ENCODE data around the gene MST1R.

MST1R gene

GRCh38 chr3:49930922-49931321, 27.2 kb upstream of the MST1R start:
- no peak overlapping the region for H3K4me3 ChIP-seq (replicated peaks; ENCODE audit: low read depth, low read length)
- TF ChIP-seq CTCF (IDR thresholded peaks at IDR 0.05; ENCODE audit: low read length, missing control alignments) = no peak
- DNase-seq (ENCODE audit: low read depth) = no peak

DNA sequence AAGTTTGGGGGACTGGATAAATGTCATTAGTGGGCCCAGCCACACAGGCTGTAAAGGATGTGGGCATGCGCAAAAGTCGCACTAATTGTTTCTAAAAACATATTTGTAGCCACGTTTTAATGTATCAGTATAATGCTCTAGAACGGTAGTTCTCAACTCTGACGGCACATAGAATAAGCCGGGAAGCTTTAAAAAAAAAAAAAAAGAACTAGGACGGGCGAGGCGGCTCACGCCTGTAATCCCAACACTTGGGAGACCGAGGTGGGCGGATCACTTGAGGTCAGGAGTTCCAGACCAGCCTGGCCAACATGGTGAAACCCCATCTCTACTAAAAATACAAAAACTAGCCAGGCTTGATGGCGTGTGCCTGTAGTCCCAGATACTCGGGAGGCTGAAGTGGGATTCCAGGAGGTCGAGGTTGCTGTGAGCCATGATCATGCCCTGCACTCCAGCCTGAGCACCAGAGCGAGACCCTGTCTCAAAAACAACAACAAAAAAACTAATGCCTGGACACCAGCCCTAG, 26.6 kb upstream of the MST1R start:
- no peak for DNase-seq (ENCODE audit: low read depth)
- no peak for TF ChIP-seq CTCF (IDR thresholded peaks at IDR 0.05; ENCODE audit: low read length, missing control alignments)
- peak overlapping the region; percentile 86 for H3K4me3 ChIP-seq (replicated peaks; ENCODE audit: low read depth, low read length)

GRCh38 chr3:49929291-49930167, 25.9 kb upstream of the MST1R start, which contains the start of gene MON1A:
Gene MON1A, minus strand, starts transcription at chr3:49929811. Its CDS starts 16,465 bp downstream, at chr3:49913346.
- peak; percentile 93 for DNase-seq (ENCODE audit: low read depth)
- peak within 1 kb of the TSS; percentile 86 for H3K4me3 ChIP-seq (replicated peaks; ENCODE audit: low read depth, low read length)
- TF ChIP-seq CTCF (IDR thresholded peaks at IDR 0.05; ENCODE audit: low read length, missing control alignments) = peak; percentile 14

GRCh38 chr3:49928481-49929017, 24.9 kb upstream of the MST1R start:
- DNase-seq (ENCODE audit: low read depth) = no peak
- H3K4me3 ChIP-seq (replicated peaks; ENCODE audit: low read depth, low read length) = peak overlapping the region; percentile 86
- TF ChIP-seq CTCF (IDR thresholded peaks at IDR 0.05; ENCODE audit: low read length, missing control alignments) = no peak

DNA sequence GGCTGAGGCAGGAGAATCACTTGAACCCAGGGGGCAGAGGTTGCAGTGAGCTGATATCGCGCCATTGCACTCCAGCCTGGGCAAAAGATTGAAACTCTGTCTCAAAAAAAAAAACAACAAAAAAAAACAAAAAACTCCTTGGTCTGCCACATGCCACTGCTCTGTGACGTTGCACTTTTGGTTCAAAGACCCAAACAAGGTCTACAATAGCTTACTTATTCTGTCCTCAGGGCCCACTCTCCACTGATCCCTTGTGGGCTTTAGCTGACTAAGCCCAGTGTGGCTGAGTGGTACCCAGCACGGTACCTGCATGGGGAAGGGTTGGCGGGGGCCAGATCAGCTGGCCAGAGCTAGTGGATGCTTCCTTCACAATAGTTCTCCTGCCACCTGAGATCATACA, 24.1 kb upstream of the MST1R start:
- no peak overlapping the region for H3K4me3 ChIP-seq (replicated peaks; ENCODE audit: low read depth, low read length)
- DNase-seq (ENCODE audit: low read depth) = no peak
- no peak for TF ChIP-seq CTCF (IDR thresholded peaks at IDR 0.05; ENCODE audit: low read length, missing control alignments)

DNA sequence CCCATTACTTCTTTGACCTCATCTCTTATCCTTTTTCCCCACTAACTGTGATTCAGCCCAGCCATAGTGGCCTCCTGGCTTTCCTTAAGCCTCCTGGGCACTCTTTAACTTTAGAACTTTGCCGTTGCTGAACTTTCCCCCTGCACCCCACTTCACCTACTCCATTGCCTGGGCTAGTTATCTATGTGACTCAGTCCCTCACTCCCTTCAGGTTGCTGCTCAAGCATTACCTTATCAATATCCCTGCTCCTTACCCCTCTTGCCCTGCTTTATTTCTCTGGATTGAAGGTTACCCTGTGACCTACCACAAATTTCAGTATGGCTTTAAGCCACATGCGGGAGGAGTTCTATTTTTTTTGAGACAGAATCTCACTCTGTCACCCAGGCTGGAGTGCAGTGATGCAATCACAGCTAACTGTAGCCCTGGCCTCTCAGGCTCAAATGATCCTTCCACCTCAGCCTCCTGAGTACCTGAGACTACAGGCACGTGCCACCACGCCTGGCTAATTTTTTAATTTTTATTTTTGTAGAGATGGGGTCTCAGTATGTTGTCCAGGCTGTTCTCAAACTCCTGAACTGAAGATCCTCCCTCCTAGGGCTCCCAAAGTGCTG, 22.6 kb upstream of the MST1R start:
- no peak for DNase-seq (ENCODE audit: low read depth)
- H3K4me3 ChIP-seq (replicated peaks; ENCODE audit: low read depth, low read length) = no peak overlapping the region
- TF ChIP-seq CTCF (IDR thresholded peaks at IDR 0.05; ENCODE audit: low read length, missing control alignments) = no peak
